Fibroblast of skin of right biceps (primary cell): ENCODE data around the gene HJURP.

Experiments used
- DNase-seq: peaks from one replicate; pipeline ENCODE4 v3.0.0-alpha.2; 2013

The HJURP gene

DNA sequence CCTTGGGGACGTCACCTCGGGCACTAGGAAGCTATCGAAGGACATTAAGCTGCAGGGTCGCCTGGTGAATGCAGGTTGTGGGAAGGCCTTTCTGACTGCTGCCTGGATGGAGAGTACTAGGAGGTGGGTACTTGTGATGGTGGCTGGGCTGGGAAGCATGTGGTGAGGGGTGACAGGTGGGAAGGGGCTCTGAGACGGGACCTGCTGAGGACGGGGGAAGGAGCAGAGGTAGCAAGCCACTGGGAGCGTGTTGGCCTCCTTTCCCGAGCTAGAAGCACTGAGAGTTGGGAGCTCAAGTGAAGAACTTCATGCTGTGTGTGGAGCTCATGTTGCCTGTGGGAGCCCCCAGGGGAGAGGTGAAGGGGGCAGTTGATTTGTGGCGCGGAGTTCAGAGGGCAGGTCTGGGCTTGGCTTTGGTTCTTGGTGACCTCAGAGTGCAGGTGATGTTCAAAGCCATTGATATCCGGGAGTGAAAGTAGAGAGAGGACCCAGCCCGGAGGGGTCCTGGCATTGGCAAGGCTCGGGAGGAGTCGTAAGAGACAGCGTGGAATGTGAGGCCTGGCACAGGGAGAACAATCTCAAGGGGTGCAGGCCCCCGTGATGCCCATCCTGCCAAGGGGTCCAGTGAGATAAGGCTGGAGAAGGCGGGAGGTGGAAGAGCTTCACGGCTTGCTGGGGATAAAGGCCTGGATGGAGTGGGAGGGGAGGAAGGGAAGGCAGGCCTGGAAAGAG lies 63.0 kb downstream of the HJURP start:
- DNase-seq: no peak

DNA sequence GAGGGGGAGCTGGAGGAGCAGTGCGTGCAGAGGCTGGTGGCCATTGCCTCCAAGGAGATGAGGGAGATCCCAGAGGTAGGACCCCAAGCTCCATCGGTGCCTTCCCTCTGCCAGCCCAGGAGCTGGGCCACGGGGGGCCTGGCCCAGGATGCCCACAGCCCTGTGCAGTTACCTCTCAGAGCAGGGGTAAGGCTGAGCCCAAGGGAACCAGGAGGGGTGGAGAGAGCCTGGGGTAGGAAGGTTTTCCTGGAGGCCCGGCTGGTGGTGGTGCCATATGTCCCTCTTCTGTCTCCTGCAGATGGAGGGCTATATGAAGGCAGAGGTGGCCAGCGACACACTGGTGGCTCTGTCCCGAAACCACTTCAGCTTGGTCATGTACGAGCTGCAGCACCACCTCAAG lies 64.8 kb downstream of the HJURP start:
- DNase-seq: no peak
